Neuronal stem cell (in vitro differentiated cells): ENCODE data around the gene EIF4E3. TPM values are rescaled to one million over a fixed set of nuclear protein-coding genes. Genes with fewer than 3 reads are reported as not detected.

Experiments
- DNase-seq: peaks from one replicate; pipeline ENCODE4 v3.0.0-alpha.2; 2013; ENCODE audit warnings: low spot score
- H2AFZ ChIP-seq: one replicate; pipeline ENCODE4 v1.6.1; 2013; ENCODE audit warnings: mild to moderate bottlenecking, low read length, inconsistent platforms
- H2AK5ac ChIP-seq: 2 replicates; pipeline ENCODE4 v1.6.1; 2013; ENCODE audit warnings: low read depth, mild to moderate bottlenecking, inconsistent platforms, low read length, moderate library complexity, mixed read lengths
- H2BK120ac ChIP-seq: 2 replicates; pipeline ENCODE4 v1.6.1; 2013; ENCODE audit warnings: low read depth, mild to moderate bottlenecking, inconsistent platforms, low read length, moderate library complexity, mixed read lengths
- H2BK12ac ChIP-seq: one replicate; pipeline ENCODE4 v1.6.1; 2013; ENCODE audit warnings: low read length, inconsistent platforms
- H2BK15ac ChIP-seq: 2 replicates; pipeline ENCODE4 v1.6.1; 2013; ENCODE audit warnings: mild to moderate bottlenecking, low read length, inconsistent platforms, mixed read lengths
- H2BK5ac ChIP-seq: one replicate; pipeline ENCODE4 v1.6.1; 2013; ENCODE audit warnings: inconsistent platforms, mild to moderate bottlenecking, low read length, moderate library complexity
- H3K14ac ChIP-seq: one replicate; pipeline ENCODE4 v1.6.1; 2013; ENCODE audit warnings: low read length, inconsistent platforms
- H3K18ac ChIP-seq: 2 replicates; pipeline ENCODE4 v1.6.1; 2013; ENCODE audit warnings: low read length, inconsistent platforms
- H3K23ac ChIP-seq: 2 replicates; pipeline ENCODE4 v1.6.1; 2013; ENCODE audit warnings: low read depth, mild to moderate bottlenecking, mixed read lengths, low read length, inconsistent platforms; ENCODE audit not compliant: poor library complexity
- H3K27ac ChIP-seq: replicated peaks from 3 replicates; pipeline ENCODE4 v1.5.1; 2013; ENCODE audit warnings: low read length, inconsistent platforms
- H3K27me3 ChIP-seq, 3 experiments: 2 replicates each; pipeline ENCODE4 v1.6.1; 2013; ENCODE audit warnings: low read length in 3 of 3, mild to moderate bottlenecking in 2 of 3, inconsistent platforms in 1 of 3, low read depth in 1 of 3, mixed read lengths in 1 of 3, moderate library complexity in 1 of 3; ENCODE audit not compliant: control insufficient read depth in 3 of 3, insufficient read depth in 3 of 3
- H3K36me3 ChIP-seq, 2 donors: replicated peaks in 1 of 2; 2 replicates each; pipeline ENCODE4 v1.6.1; 2013; ENCODE audit warnings: low read length in 2 of 2; ENCODE audit not compliant: control insufficient read depth in 2 of 2, insufficient read depth in 2 of 2
- H3K4ac ChIP-seq: 2 replicates; pipeline ENCODE4 v1.6.1; 2013; ENCODE audit warnings: inconsistent platforms, mild to moderate bottlenecking, low read length, moderate library complexity
- H3K4me1 ChIP-seq, 2 donors: 1 replicate in 1 of 2; 2 replicates in 1 of 2; pipeline ENCODE4 v1.6.1; 2013; ENCODE audit warnings: low read length in 2 of 2, low read depth in 1 of 2; ENCODE audit not compliant: control insufficient read depth in 2 of 2, insufficient read depth in 1 of 2
- H3K4me2 ChIP-seq: one replicate; pipeline ENCODE4 v1.6.1; 2013; ENCODE audit warnings: mild to moderate bottlenecking, low read length, inconsistent platforms; ENCODE audit not compliant: insufficient read depth, poor library complexity, severe bottlenecking
- H3K4me3 ChIP-seq, 2 donors: 2 replicates each; pipeline ENCODE4 v1.5.1; 2013; ENCODE audit warnings: low read length in 2 of 2, mild to moderate bottlenecking in 2 of 2, inconsistent platforms in 1 of 2, moderate library complexity in 1 of 2
- H3K79me1 ChIP-seq: one replicate; pipeline ENCODE4 v1.6.1; 2013; ENCODE audit warnings: low read depth, mild to moderate bottlenecking, inconsistent platforms, low read length, moderate library complexity
- H3K9ac ChIP-seq: one replicate; pipeline ENCODE4 v1.6.1; 2013; ENCODE audit warnings: mild to moderate bottlenecking, low read depth, low read length, inconsistent platforms; ENCODE audit not compliant: poor library complexity
- H3K9me3 ChIP-seq, 2 donors: replicated peaks in 1 of 2; 2 replicates each; pipeline versions ENCODE3 to v1.6.1; 2013; ENCODE audit warnings: low read length in 2 of 2, mild to moderate bottlenecking in 2 of 2, inconsistent platforms in 1 of 2, low read depth in 1 of 2, mixed read lengths in 1 of 2, moderate library complexity in 1 of 2; ENCODE audit not compliant: control insufficient read depth in 2 of 2, insufficient read depth in 1 of 2
- H4K8ac ChIP-seq: one replicate; pipeline ENCODE4 v1.6.1; 2013; ENCODE audit warnings: low read depth, mild to moderate bottlenecking, inconsistent platforms, low read length, moderate library complexity
- H4K91ac ChIP-seq: one replicate; pipeline ENCODE4 v1.6.1; 2013; ENCODE audit warnings: low read length, low read depth, mild to moderate bottlenecking, inconsistent platforms; ENCODE audit not compliant: poor library complexity
- WGBS, 2 donors: extraction: QIAGEN DNeasy Blood & Tissue Kit; methylation state at CpG; one replicate each; pipeline ENCODE4 v1.1.7; 2013; ENCODE audit warnings: missing lambda C conversion rate in 2 of 2, mixed read lengths in 1 of 2; ENCODE audit not compliant: insufficient read length in 2 of 2, insufficient replicate concordance in 1 of 2; ENCODE audit errors: extremely low coverage in 2 of 2; 5-methylcytosine and 5-hydroxymethylcytosine counted together
- polyA plus RNA-seq, 2 experiments: library from polyadenylated mRNA; stranded (reverse); fragments of 200-250 nt; gene quantifications; one replicate each; pipeline ENCODE4 v1.2.3, GENCODE V29; 2013

The EIF4E3 gene
- polyA plus RNA-seq (2013, experiment 1 of 2) = 9.8 TPM
- 10.8 TPM for polyA plus RNA-seq (2013, experiment 2 of 2)

DNA sequence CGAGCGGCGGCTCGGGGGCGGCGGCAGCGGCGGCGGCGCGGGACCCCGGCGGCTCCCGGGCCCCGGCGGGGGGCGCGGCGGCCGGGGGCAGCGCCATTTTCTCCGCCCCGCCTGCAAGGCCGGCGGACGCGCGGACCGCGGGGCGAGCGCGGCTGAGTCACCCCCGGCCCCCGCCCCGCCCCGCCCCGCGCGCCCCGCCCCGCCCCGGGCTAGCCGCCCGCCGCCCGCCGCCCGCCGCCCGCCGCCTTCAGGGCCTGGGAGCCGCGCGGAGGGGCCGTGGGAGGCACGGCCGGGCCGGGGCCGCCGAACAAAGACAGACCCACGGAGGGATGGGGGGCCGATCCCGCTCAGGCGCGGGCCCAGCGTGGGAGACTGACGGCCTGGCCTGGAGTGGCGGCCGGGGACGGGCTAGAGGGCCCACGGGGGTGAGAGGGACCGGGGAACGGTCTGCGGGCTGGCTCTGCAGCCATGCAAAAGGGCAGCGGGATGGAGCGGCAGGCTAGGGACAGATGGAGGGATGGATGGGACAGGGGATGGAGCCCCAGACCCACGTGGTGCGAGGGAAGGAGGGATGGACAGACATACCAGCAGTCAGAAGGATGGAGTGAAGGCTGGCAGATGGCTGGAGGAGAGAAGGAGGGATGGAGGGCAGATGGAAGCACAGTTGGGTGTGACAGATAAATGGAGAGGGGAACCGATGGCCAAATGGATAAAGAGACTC lies at the start of gene EIF4E3:
Gene EIF4E3 (minus strand): TSS at position 132 of the 721 bp plus-strand sequence. CDS start 35 bp downstream, at position 97.
- peak within 1 kb of the TSS; percentile 51 for H2AK5ac ChIP-seq
- peak within 1 kb of the TSS; percentile 98 for H2AFZ ChIP-seq
- WGBS, 2 donors = no CpG with 5 or more reads among the region's 80 CpGs
- peaks cover 2 to 15% of the 10 kb centered on the region in 2 donors for H3K4me1 ChIP-seq
- H2BK120ac ChIP-seq = no peak within 1 kb of the TSS
- peak within 1 kb of the TSS; percentile 73 for H3K14ac ChIP-seq
- DNase-seq = peak; percentile 45
- H2BK5ac ChIP-seq = no peak within 1 kb of the TSS
- H3K9me3 ChIP-seq = no peaks in the 10 kb centered on the region
- H3K4me2 ChIP-seq = peak within 1 kb of the TSS; percentile 97
- H3K4ac ChIP-seq = no peak within 1 kb of the TSS
- peak within 1 kb of the TSS; percentile 97 for H3K9ac ChIP-seq
- H4K8ac ChIP-seq = peak within 1 kb of the TSS; percentile 92
- H2BK12ac ChIP-seq = peak within 1 kb of the TSS; percentile 44
- H3K4me3 ChIP-seq = peak within 1 kb of the TSS; percentile 55 to 83
- no peaks in the 10 kb centered on the region for H3K36me3 ChIP-seq
- no peak within 1 kb of the TSS for H3K27ac ChIP-seq
- no peak within 1 kb of the TSS for H4K91ac ChIP-seq
- peaks cover 2% of the 10 kb centered on the region for H3K79me1 ChIP-seq
- H3K18ac ChIP-seq = peak within 1 kb of the TSS; percentile 94
- H2BK15ac ChIP-seq = peak within 1 kb of the TSS; percentile 56
- H3K27me3 ChIP-seq = peaks cover 0 to 67% (median 17%) of the 10 kb centered on the region in 3 experiments
- H3K23ac ChIP-seq = peak within 1 kb of the TSS; percentile 82

- Histone ChIP-seq H3K18ac (no peak overlapping the region), H3K9me3 (no peaks in the 10 kb centered on the region), H3K27me3 (peaks cover 0 to 7% (median 0%) of the 10 kb centered on the region in 3 experiments), H4K91ac (no peak overlapping the region), H2AFZ (no peak overlapping the region), H2BK5ac (no peak overlapping the region), H3K4me3 (no peak overlapping the region), H3K36me3 (no peaks in the 10 kb centered on the region), H3K4me2 (no peak overlapping the region), H2BK12ac (no peak overlapping the region), H4K8ac (no peak overlapping the region), H3K4ac (no peak overlapping the region), H3K79me1 (no peaks in the 10 kb centered on the region), H3K23ac (no peak overlapping the region), H3K27ac (no peak overlapping the region), H3K14ac (no peak overlapping the region), H2BK15ac (no peak overlapping the region), H3K4me1 (no peaks in the 10 kb centered on the region), H3K9ac (no peak overlapping the region), H2BK120ac (no peak overlapping the region), H2AK5ac (no peak overlapping the region)
- WGBS, 2 donors = no CpG with 5 or more reads among the region's 1 CpG
- DNase-seq = no peak
Measured at GRCh38 chr3:71771884-71772283, 46.7 kb upstream of the EIF4E3 start.

DNA sequence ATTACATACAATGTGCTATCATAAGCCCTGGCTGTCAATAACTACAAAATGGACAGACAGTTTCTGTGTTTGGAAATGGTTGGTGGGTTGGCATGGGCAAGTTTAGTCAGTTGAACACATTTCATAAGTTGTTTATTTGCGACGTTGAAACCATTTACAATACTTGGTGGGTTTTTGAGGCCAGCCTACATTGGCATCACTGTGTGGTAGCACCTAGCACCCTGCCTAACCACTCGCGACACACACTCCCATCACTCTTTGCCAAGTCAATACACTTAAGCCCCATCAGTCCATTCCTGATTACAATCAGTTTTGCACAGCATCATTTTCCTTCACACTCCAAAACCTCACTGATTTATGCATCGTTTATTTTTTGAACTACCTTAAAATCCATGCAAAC lies 45.9 kb upstream of the EIF4E3 start:
- no peaks in the 10 kb centered on the region for H3K9me3 ChIP-seq
- H4K91ac ChIP-seq = no peak overlapping the region
- no peak overlapping the region for H3K4me2 ChIP-seq
- WGBS, 2 donors = no CpG with 5 or more reads among the region's 5 CpGs
- H4K8ac ChIP-seq = no peak overlapping the region
- H3K4me3 ChIP-seq = no peak overlapping the region
- H2AFZ ChIP-seq = no peak overlapping the region
- no peaks in the 10 kb centered on the region for H3K79me1 ChIP-seq
- H2AK5ac ChIP-seq = no peak overlapping the region
- no peak for DNase-seq
- H3K27ac ChIP-seq = no peak overlapping the region
- no peak overlapping the region for H3K9ac ChIP-seq
- H3K27me3 ChIP-seq = peaks cover 0 to 7% (median 0%) of the 10 kb centered on the region in 3 experiments
- H3K4ac ChIP-seq = no peak overlapping the region
- H3K18ac ChIP-seq = no peak overlapping the region
- H2BK120ac ChIP-seq = no peak overlapping the region
- H3K36me3 ChIP-seq = no peaks in the 10 kb centered on the region
- no peaks in the 10 kb centered on the region for H3K4me1 ChIP-seq
- no peak overlapping the region for H3K23ac ChIP-seq
- H2BK15ac ChIP-seq = no peak overlapping the region
- H2BK12ac ChIP-seq = no peak overlapping the region
- H2BK5ac ChIP-seq = no peak overlapping the region
- H3K14ac ChIP-seq = no peak overlapping the region

- H2AK5ac ChIP-seq = no peak overlapping the region
Measured at GRCh38 chr3:71763426-71763825, 38.2 kb upstream of the EIF4E3 start.

More at GRCh38 chr3:71763426-71763825, 38.2 kb upstream of the EIF4E3 start:
- no peak overlapping the region for H2BK15ac ChIP-seq
- H3K4me3 ChIP-seq = no peak overlapping the region
- H3K27ac ChIP-seq = no peak overlapping the region
- no peak overlapping the region for H4K8ac ChIP-seq
- no peak overlapping the region for H3K23ac ChIP-seq
- H2BK120ac ChIP-seq = no peak overlapping the region
- H3K4me1 ChIP-seq = no peaks in the 10 kb centered on the region
- peaks cover 0 to 16% (median 0%) of the 10 kb centered on the region in 3 experiments for H3K27me3 ChIP-seq
- H3K18ac ChIP-seq = no peak overlapping the region
- no peaks in the 10 kb centered on the region for H3K79me1 ChIP-seq
- WGBS, 2 donors = no CpG with 5 or more reads among the region's 5 CpGs
- no peak overlapping the region for H2BK5ac ChIP-seq
- no peaks in the 10 kb centered on the region for H3K9me3 ChIP-seq
- no peak overlapping the region for H4K91ac ChIP-seq
- DNase-seq = no peak
- no peak overlapping the region for H3K4ac ChIP-seq
- H3K36me3 ChIP-seq = no peaks in the 10 kb centered on the region
- H2AFZ ChIP-seq = no peak overlapping the region
- no peak overlapping the region for H3K14ac ChIP-seq
- no peak overlapping the region for H3K4me2 ChIP-seq
- H2BK12ac ChIP-seq = no peak overlapping the region
- H3K9ac ChIP-seq = no peak overlapping the region
